ENCODE data around the gene KLK4. TPM values are rescaled to one million over a fixed set of nuclear protein-coding genes. Genes with fewer than 3 reads are reported as not detected.

The KLK4 gene
- total RNA-seq, 1 experiment from 2014 or later: not detected

GRCh38 chr19:50857366-50857765 is 53.8 kb downstream of the KLK4 start:
- no peaks in the 10 kb centered on the region for H3K4me1 ChIP-seq (replicated peaks)
- no peak for DNase-seq (ENCODE audit: low read depth in 1 of 2, low spot score in 2 of 2)
- H3K9me3 ChIP-seq (replicated peaks): no peaks in the 10 kb centered on the region
- no peaks in the 10 kb centered on the region for H3K36me3 ChIP-seq
- no peaks in the 10 kb centered on the region for H3K27me3 ChIP-seq (replicated peaks)
- H3K4me3 ChIP-seq: no peak overlapping the region
- no peak overlapping the region for H3K27ac ChIP-seq

Other genes starting within 250 kb of the KLK4 start
- gene SHANK1, start 191.6 kb downstream of the KLK4 start, total RNA-seq (2014; rRNA removed; shearing (Covaris generic)): not detected in 2 replicates
- gene CLEC11A, start 188.0 kb downstream of the KLK4 start, total RNA-seq (2014; rRNA removed; shearing (Covaris generic)): 0.56 and 1.7 TPM in 2 replicates
- not detected in 2 replicates for gene GPR32, start 140.9 kb downstream of the KLK4 start, total RNA-seq (2014; rRNA removed; shearing (Covaris generic))
- not detected in 2 replicates for gene ACP4, start 121.0 kb downstream of the KLK4 start, total RNA-seq (2014; rRNA removed; shearing (Covaris generic))
- not detected in 2 replicates for gene KLK1, start 87.6 kb downstream of the KLK4 start, total RNA-seq (2014; rRNA removed; shearing (Covaris generic))
- not detected in 2 replicates for gene KLK15, start 77.8 kb downstream of the KLK4 start, total RNA-seq (2014; rRNA removed; shearing (Covaris generic))
- not detected in 2 replicates for gene KLK3, start 56.5 kb downstream of the KLK4 start, total RNA-seq (2014; rRNA removed; shearing (Covaris generic))
- gene KLK2, start 38.0 kb downstream of the KLK4 start, total RNA-seq (2014; rRNA removed; shearing (Covaris generic)): not detected in 2 replicates
- gene KLK5, start 41.6 kb upstream of the KLK4 start, total RNA-seq (2014; rRNA removed; shearing (Covaris generic)): not detected in 2 replicates
- not detected in 2 replicates for gene KLK6, start 58.2 kb upstream of the KLK4 start, total RNA-seq (2014; rRNA removed; shearing (Covaris generic))
- gene KLK7, start 72.5 kb upstream of the KLK4 start, total RNA-seq (2014; rRNA removed; shearing (Covaris generic)): not detected in 2 replicates
- not detected in 2 replicates for gene KLK8, start 90.2 kb upstream of the KLK4 start, total RNA-seq (2014; rRNA removed; shearing (Covaris generic))
- not detected in 2 replicates for gene KLK10, start 108.3 kb upstream of the KLK4 start, total RNA-seq (2014; rRNA removed; shearing (Covaris generic))
- not detected in 2 replicates for gene KLK11, start 115.2 kb upstream of the KLK4 start, total RNA-seq (2014; rRNA removed; shearing (Covaris generic))
- not detected in 2 replicates for gene KLK12, start 123.6 kb upstream of the KLK4 start, total RNA-seq (2014; rRNA removed; shearing (Covaris generic))
- gene KLK13, start 153.7 kb upstream of the KLK4 start, total RNA-seq (2014; rRNA removed; shearing (Covaris generic)): not detected in 2 replicates
- gene KLK14, start 171.5 kb upstream of the KLK4 start, total RNA-seq (2014; rRNA removed; shearing (Covaris generic)): not detected in 2 replicates
- 9.1 and 13.3 TPM in 2 replicates for gene CTU1, start 197.0 kb upstream of the KLK4 start, total RNA-seq (2014; rRNA removed; shearing (Covaris generic))
- not detected in 2 replicates for gene SIGLEC9, start 213.5 kb upstream of the KLK4 start, total RNA-seq (2014; rRNA removed; shearing (Covaris generic))
- not detected in 2 replicates for gene SIGLEC7, start 230.9 kb upstream of the KLK4 start, total RNA-seq (2014; rRNA removed; shearing (Covaris generic))

Data from SJSA1 (cell line).